NCI-H2196 (cell line): ENCODE results near the gene GLCCI1.
A peak's percentile ranks its signal among the peaks of the same experiment; 100 is the strongest.

Source experiments
- DNase-seq: peaks from one replicate; lab custom pipeline; 2025; ENCODE audit not compliant: unreplicated experiment; lab: John Stamatoyannopoulos, UW

Gene GLCCI1

DNA sequence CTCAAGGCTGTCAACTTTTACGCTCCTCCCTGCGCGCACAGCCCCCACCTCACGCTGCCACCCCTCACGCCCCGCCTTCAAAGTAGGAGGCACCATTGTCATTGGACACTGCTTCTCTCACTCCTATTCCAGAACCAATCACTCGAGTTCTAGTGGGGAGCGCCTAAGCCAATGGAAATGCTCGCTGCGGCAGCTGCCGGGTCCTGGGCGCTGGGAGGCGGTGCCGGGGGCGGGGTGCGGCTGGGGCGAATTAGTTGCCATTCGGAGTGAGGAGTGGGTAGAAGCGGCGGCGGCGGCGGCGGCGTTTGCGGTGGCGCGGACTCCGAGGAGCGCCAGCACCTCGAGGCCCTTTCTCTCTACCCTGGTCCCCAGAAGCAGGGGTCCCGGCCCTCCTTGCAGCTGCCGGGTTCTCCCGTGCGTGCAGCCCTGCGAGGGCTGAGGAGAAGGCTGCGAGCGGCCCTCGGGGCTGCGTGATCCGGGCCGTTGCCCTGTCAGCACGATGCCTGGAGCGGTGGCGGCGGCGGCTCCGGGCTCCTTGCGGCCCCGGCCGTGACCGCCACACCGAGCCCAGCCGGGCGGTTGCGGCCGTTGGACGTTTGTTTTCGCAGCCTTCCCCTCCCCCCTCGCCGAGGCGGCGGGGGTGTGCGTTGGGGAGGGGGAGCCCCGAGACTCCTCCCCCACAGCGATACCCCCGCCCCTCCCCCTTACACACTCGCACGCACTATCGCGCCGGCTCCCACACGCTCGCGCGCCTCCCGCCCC is at the start of gene GLCCI1:
Gene GLCCI1, plus strand, starts transcription at position 253 of the 762 bp plus-strand sequence. CDS start 555 bp downstream, outside the sequence.
- DNase-seq = peak; percentile 97

GRCh38 chr7:7919449-7919945 is 49.1 kb upstream of the GLCCI1 start:
- DNase-seq = no peak

DNA sequence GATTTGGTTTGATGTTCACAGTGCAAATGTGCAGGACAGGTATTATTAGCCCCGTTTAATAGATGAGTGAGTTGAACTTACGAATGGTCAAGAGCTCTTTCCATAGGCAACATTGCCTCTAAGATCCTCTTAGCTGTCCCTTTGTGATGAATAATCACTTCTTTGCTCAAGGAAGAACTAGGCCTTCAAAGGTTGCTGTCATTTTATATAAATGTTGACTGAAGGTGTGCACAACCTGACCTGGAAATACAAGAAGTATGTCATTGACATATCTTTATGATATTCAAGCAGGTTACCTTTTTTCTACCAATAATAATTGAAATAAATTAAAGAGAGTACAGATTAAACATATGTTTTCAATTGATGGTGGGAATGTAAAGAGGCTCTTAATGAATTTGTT is 48.5 kb upstream of the GLCCI1 start:
- DNase-seq = no peak

- no peak for DNase-seq
Measured at GRCh38 chr7:7920481-7920880, 48.1 kb upstream of the GLCCI1 start.

- DNase-seq = no peak
Measured at GRCh38 chr7:7921830-7922229, 46.8 kb upstream of the GLCCI1 start.

- no peak for DNase-seq
Measured at GRCh38 chr7:7922684-7923385, 45.8 kb upstream of the GLCCI1 start.

DNA sequence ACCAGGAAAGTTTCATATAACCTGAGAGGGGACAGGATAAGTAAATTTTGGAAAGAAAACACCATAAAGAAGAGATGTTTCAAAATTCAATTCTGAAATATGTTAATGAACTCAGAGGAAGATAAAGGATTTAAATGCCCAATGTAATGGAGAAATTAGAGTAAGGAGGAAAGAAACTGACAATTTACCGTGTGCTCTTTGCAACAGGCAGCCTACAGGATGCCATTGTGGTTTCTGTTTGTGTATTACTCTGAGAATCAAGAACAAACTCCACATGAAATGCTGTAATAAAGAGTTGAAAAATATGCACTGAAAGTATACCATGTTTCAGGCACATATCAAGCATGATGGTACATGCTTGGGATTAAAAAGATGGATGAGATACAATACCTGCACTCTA is 44.8 kb upstream of the GLCCI1 start:
- no peak for DNase-seq

GRCh38 chr7:7924303-7924702 is 44.3 kb upstream of the GLCCI1 start:
- no peak for DNase-seq

DNA sequence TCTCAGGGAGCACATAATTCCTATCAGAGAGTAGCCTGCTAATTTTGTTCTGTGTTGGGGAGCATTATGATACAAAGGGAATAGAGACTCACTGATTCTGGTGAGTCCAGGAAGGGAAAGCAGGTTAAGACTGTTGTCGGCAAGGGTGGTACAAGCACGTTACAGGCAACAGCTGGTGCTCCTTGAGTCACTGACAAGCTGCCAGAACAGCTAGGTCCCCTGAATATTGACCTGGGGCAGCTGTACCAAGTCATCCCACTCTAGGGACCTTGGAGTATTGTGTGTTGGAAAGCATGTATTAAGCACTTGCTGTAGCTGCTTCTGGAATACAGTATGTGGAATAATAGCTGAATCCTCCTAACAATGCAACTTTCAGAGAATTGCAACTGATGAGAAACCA is 37.0 kb upstream of the GLCCI1 start:
- no peak for DNase-seq

- no peak for DNase-seq
Measured at GRCh38 chr7:7932553-7932952, 36.0 kb upstream of the GLCCI1 start.

- DNase-seq = no peak
Measured at GRCh38 chr7:7933915-7934526, 34.6 kb upstream of the GLCCI1 start.

DNA sequence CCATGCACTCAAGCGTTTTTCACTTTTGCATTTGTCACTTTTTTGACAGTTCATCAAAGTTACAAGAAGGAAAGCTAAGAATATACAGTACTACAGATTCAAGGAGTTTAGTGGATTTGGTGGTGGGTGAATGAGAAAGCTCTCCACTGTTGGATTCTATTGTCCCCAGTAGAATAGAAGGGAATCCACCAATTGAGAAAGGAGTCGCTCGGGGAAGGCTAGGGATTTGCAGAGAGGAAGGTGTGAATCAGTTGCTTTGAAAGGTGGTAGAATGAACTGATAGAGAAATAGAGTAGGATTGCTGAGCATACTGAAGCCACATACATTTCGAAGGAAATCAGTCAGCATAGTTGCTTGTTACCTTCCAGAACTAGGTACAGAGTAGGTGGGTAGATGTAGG is 33.7 kb upstream of the GLCCI1 start:
- no peak for DNase-seq

DNA sequence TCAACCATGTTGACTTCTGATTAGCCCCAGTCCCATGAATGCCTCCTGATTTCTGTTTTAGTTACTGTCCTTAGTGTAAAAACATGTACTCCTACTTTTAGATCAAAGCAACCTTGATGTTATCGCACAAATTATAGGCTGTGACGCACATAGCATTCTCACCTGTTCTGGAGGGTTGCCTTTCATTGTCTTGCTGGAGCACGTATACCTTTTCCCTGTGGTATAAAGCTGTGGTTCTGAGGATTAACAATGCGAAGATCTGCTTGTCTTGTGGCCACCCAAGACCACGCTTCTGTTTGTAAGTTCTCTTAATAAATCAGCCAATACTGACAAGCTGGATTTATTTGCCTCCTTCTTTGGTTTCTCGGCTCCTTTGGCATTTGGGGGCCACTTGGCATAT is 30.1 kb upstream of the GLCCI1 start:
- DNase-seq = no peak

DNA sequence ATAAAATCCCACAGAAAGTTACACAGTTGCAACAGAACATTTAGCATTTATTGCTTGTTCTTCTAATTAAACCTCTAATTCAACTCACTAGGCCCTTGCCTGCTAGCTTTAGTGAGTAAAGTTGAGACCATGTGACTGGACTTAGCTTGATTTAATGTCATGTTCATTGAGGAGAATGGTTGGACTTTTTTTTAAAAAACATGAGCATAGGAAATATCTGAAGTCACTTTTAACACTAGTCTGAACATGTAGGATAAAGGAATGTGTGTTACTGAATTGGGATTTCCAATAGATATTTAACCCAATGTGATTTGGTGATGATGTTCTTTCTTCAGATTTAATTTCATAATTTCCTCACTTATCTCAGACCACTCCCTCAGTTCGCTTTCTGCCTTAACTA is 24.6 kb upstream of the GLCCI1 start:
- no peak for DNase-seq

GRCh38 chr7:7944619-7945282 is 23.8 kb upstream of the GLCCI1 start:
- no peak for DNase-seq

DNA sequence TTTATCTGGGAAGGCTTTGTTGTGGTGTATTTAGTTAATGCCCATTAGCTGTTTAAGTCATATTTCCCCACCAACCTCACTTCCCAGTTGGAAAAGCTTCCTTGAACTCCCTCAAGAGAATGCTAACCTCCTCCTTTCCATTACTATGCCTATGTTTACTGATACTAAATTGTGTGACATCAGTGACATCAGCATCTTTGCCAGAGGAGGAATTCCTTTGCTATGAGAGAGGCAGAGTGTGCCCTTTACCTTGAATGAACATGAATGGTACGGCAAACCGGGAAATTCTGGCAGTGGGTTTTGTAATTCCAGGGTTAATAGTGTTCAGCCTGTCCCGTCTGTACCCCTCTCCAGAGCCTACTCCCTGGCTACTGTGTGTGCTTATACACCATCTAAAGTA is 22.1 kb upstream of the GLCCI1 start:
- no peak for DNase-seq

DNA sequence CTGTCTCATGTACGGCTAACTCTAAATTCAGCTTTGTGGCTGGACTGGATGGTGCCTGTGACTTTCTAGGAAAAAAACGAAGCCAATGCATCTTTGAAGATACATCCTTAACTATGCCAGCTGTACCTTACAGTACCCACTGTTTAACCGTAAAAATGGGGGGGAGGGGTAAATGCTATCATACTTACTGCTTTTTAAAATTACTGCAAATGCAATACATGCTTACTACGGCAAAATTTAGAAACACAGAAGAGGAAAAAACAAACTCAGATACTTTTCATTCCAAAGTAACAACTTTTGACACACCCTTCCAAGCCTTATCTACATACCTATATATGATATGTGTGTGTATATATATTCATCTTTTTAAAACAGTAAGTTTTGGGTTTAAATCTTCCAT is 20.4 kb upstream of the GLCCI1 start:
- DNase-seq = no peak

- DNase-seq = no peak
Measured at GRCh38 chr7:7953806-7954205, 14.8 kb upstream of the GLCCI1 start.

GRCh38 chr7:7956531-7957128 is 12.0 kb upstream of the GLCCI1 start:
- no peak for DNase-seq

DNA sequence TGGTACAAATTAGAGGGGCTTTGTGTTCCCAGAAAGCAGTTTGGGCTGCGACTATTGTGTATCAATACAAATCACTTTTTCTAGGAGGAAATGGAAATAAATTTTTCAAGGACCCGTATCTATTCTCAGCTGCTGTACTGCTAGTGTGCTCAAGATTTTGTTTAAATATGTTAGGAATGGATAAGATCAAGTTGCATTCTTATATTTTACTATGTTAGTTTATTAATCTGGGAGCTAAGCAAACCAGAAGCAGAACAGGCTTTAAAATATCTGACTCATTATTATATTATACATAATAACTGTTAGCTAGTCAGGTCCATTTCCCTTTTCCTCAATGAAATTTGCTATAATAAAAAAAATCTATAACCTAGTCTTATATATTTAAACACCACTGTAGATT is 11.1 kb upstream of the GLCCI1 start:
- DNase-seq = no peak
